OCI-LY1 (cell line): ENCODE measurements around the gene TAF6L.

Source experiments
- H2AFZ ChIP-seq: fragments of 200-600 bp; sonication (generic), shearing (Covaris generic); 2 replicates; pipeline ENCODE4 v1.6.0; 2014; ENCODE audit warnings: antibody characterized with exemption, mild to moderate bottlenecking, low read length
- H3F3A ChIP-seq: fragments of 200-600 bp; sonication (generic), shearing (Covaris generic); 2 replicates; pipeline ENCODE4 v1.6.0; 2014; ENCODE audit warnings: mild to moderate bottlenecking, antibody characterized with exemption, low read length, moderate library complexity; ENCODE audit not compliant: insufficient read depth
- H3K27ac ChIP-seq: fragments of 200-600 bp; sonication (generic); 2 replicates; pipeline ENCODE4 v1.5.1; 2014; ENCODE audit warnings: low read length, mixed run types, mild to moderate bottlenecking, low read depth; ENCODE audit not compliant: poor library complexity, severe bottlenecking
- H3K27me3 ChIP-seq: fragments of 200-600 bp; sonication (generic); 2 replicates; pipeline ENCODE4 v1.6.0; 2014; ENCODE audit warnings: antibody characterized with exemption, mild to moderate bottlenecking, low read length, moderate library complexity; ENCODE audit not compliant: insufficient read depth
- H3K36me3 ChIP-seq: fragments of 200-600 bp; sonication (generic); 2 replicates; pipeline ENCODE4 v1.6.1; 2014; ENCODE audit warnings: mild to moderate bottlenecking, antibody characterized with exemption, low read length, moderate library complexity, mixed read lengths; ENCODE audit not compliant: insufficient read depth
- H3K4me1 ChIP-seq: fragments of 200-600 bp; sonication (generic); 2 replicates; pipeline ENCODE4 v1.5.1; 2014; ENCODE audit warnings: mild to moderate bottlenecking, low read length, moderate library complexity; ENCODE audit not compliant: insufficient read depth, severe bottlenecking
- H3K4me2 ChIP-seq: fragments of 200-600 bp; sonication (generic), shearing (Covaris generic); 2 replicates; pipeline ENCODE4 v1.6.1; 2014; ENCODE audit warnings: low read length
- H3K4me3 ChIP-seq: fragments of 200-600 bp; sonication (generic); 2 replicates; pipeline ENCODE4 v1.5.1; 2014; ENCODE audit warnings: low read length, low read depth, mild to moderate bottlenecking, mixed read lengths; ENCODE audit not compliant: poor library complexity, severe bottlenecking
- H3K79me2 ChIP-seq: fragments of 200-600 bp; shearing (Covaris generic); 2 replicates; pipeline ENCODE4 v1.6.1; 2016; ENCODE audit warnings: mixed run types, low read length, mixed read lengths; ENCODE audit not compliant: insufficient read depth
- H3K9ac ChIP-seq: fragments of 200-600 bp; sonication (generic), shearing (Covaris generic); 2 replicates; pipeline ENCODE4 v1.6.1; 2014; ENCODE audit warnings: mild to moderate bottlenecking, low read length, mixed read lengths
- H3K9me2 ChIP-seq: fragments of 200-600 bp; sonication (generic), shearing (Covaris generic); 2 replicates; pipeline ENCODE4 v1.6.1; 2014; ENCODE audit warnings: low read depth, mild to moderate bottlenecking, low read length, mixed read lengths
- H3K9me3 ChIP-seq: fragments of 200-600 bp; shearing (Covaris generic); 2 replicates; pipeline ENCODE4 v1.6.1; 2014; ENCODE audit warnings: low read length, mixed read lengths
- H4K20me1 ChIP-seq: fragments of 200-600 bp; sonication (generic), shearing (Covaris generic); 2 replicates; pipeline ENCODE4 v1.6.0; 2016; ENCODE audit warnings: mild to moderate bottlenecking, low read length; ENCODE audit not compliant: insufficient read depth
- EZH2 ChIP-seq: fragments of 200-600 bp; sonication (generic), shearing (Covaris generic); IDR thresholded peaks from 2 replicates; pipeline ENCODE4 v1.8.0; 2017; ENCODE audit warnings: borderline replicate concordance, mixed run types, mild to moderate bottlenecking, antibody characterized with exemption, low read length, moderate library complexity, mixed read lengths
- TF ChIP-seq, protein P1 (sequence below): fragments of 200-600 bp; sonication (generic), shearing (Covaris generic); IDR thresholded peaks from 2 replicates; pipeline ENCODE4 v1.5.1; 2017; ENCODE audit warnings: mild to moderate bottlenecking, antibody characterized with exemption, low read length, moderate library complexity, mixed read lengths

Gene TAF6L

GRCh38 chr11:62770778-62771143 lies 435 bp upstream of the TAF6L start:
- Histone ChIP-seq H3K4me3 (peak overlapping the region; percentile 95), H3K9ac (peak overlapping the region; percentile 86), H2AFZ (peak overlapping the region; percentile 58), H3K9me3 (no peaks in the 10 kb centered on the region), H3K79me2 (no peaks in the 10 kb centered on the region), H3K9me2 (no peaks in the 10 kb centered on the region), H3K27me3 (no peaks in the 10 kb centered on the region), H3F3A (no peaks in the 10 kb centered on the region), H3K4me2 (peak overlapping the region; percentile 99), H3K36me3 (peaks cover 17% of the 10 kb centered on the region; the same call in 1 of the 2 replicates), H4K20me1 (no peaks in the 10 kb centered on the region), H3K4me1 (peaks cover 25% of the 10 kb centered on the region), H3K27ac (peak overlapping the region; percentile 90)
- TF ChIP-seq, protein P1, sequence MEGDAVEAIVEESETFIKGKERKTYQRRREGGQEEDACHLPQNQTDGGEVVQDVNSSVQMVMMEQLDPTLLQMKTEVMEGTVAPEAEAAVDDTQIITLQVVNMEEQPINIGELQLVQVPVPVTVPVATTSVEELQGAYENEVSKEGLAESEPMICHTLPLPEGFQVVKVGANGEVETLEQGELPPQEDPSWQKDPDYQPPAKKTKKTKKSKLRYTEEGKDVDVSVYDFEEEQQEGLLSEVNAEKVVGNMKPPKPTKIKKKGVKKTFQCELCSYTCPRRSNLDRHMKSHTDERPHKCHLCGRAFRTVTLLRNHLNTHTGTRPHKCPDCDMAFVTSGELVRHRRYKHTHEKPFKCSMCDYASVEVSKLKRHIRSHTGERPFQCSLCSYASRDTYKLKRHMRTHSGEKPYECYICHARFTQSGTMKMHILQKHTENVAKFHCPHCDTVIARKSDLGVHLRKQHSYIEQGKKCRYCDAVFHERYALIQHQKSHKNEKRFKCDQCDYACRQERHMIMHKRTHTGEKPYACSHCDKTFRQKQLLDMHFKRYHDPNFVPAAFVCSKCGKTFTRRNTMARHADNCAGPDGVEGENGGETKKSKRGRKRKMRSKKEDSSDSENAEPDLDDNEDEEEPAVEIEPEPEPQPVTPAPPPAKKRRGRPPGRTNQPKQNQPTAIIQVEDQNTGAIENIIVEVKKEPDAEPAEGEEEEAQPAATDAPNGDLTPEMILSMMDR: no peak
- no peak for TF ChIP-seq EZH2

DNA sequence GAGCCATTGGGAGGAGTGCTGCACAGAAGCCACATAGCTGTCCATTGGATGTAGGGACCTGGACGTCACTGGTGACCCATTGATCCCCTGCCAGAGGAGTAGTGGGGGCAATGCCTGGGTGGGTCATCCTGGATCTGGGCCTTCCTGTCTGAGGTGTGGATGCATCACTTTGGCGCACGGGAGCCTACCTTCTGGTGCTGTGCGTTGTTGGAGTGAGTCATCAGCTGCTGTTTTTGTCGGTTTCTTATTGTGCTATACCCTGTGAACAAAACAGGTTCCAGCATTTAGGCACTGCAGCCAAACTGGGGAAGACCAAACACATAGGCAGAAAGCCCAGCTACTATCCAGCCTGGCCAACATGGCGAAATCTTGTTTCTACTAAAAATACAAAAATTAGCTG lies 3.2 kb downstream of the TAF6L start:
- no peak overlapping the region for H3K4me2 ChIP-seq
- H3K27ac ChIP-seq: no peak overlapping the region
- peaks cover 25% of the 10 kb centered on the region for H3K4me1 ChIP-seq
- H3K9ac ChIP-seq: no peak overlapping the region
- no peaks in the 10 kb centered on the region for H3K9me3 ChIP-seq
- H3K9me2 ChIP-seq: no peaks in the 10 kb centered on the region
- no peak overlapping the region for H2AFZ ChIP-seq
- no peaks in the 10 kb centered on the region for H3K27me3 ChIP-seq
- H3K79me2 ChIP-seq: no peaks in the 10 kb centered on the region
- H3K36me3 ChIP-seq: peaks cover 14% of the 10 kb centered on the region; the same call in 1 of the 2 replicates
- no peaks in the 10 kb centered on the region for H4K20me1 ChIP-seq
- no peaks in the 10 kb centered on the region for H3F3A ChIP-seq
- no peak for TF ChIP-seq EZH2
- TF ChIP-seq, protein P1: no peak
- no peak overlapping the region for H3K4me3 ChIP-seq

GRCh38 chr11:62775646-62776045 lies 4.5 kb downstream of the TAF6L start:
- no peak for TF ChIP-seq EZH2
- TF ChIP-seq, protein P1: no peak
- peaks cover 14% of the 10 kb centered on the region; the same call in 1 of the 2 replicates for H3K36me3 ChIP-seq

More at GRCh38 chr11:62775646-62776045, 4.5 kb downstream of the TAF6L start:
- Histone ChIP-seq H2AFZ (no peak overlapping the region), H3K4me1 (peaks cover 16% of the 10 kb centered on the region), H3K9ac (no peak overlapping the region), H3K4me3 (no peak overlapping the region), H3K4me2 (no peak overlapping the region), H3K9me3 (no peaks in the 10 kb centered on the region), H3F3A (no peaks in the 10 kb centered on the region), H3K27me3 (no peaks in the 10 kb centered on the region), H3K79me2 (no peaks in the 10 kb centered on the region), H3K9me2 (no peaks in the 10 kb centered on the region), H3K27ac (no peak overlapping the region), H4K20me1 (no peaks in the 10 kb centered on the region)
